Body of pancreas (tissue), 4 donors: ENCODE data around the gene GLDN.

Source experiments
- CTCF ChIP-seq, 7 experiments: fragments of 450-650 bp in 4 of 7; fragments of 200-600 bp in 3 of 7; sonication (generic) in 3 of 7; IDR thresholded peaks; one replicate each; pipeline ENCODE4 v1.5.1; 2016 to 2019; ENCODE audit warnings: antibody characterized with exemption in 7 of 7
- POLR2A ChIP-seq, 3 donors: fragments of 450-650 bp; IDR thresholded peaks; one replicate each; pipeline ENCODE4 v1.6.1; 2016; ENCODE audit warnings: antibody characterized with exemption in 3 of 3, mild to moderate bottlenecking in 2 of 3

GRCh38 chr15:51356983-51357382 lies 15.5 kb downstream of the GLDN start:
- TF ChIP-seq CTCF (IDR thresholded peaks at IDR 0.05) = no peak
- TF ChIP-seq POLR2A (IDR thresholded peaks at IDR 0.05) = no peak
